HepG2 (cell line): ENCODE data around the gene TUBA1C.

Source experiments
- ELF4 ChIP-seq: sonication (generic); formaldehyde crosslinking; IDR thresholded peaks from 2 replicates; pipeline ENCODE4 v1.5.0; 2020; ENCODE audit warnings: missing genetic modification reagents, mild to moderate bottlenecking, moderate library complexity, borderline replicate concordance
- HDAC6 ChIP-seq: fragments of 200-600 bp; sonication (generic); IDR thresholded peaks from 2 replicates; pipeline ENCODE4 v1.7.0; 2017; ENCODE audit warnings: mild to moderate bottlenecking, antibody characterized with exemption, low read length, low read depth
- MAZ ChIP-seq, 2 experiments: sonication (generic) in 1 of 2; formaldehyde crosslinking in 1 of 2; IDR thresholded peaks; 2 replicates each; pipeline versions ENCODE4 v1.5.0 to v1.6.1; 2012 to 2020; ENCODE audit warnings: low read depth in 2 of 2, mild to moderate bottlenecking in 2 of 2, borderline replicate concordance in 1 of 2, improper control_type of control experiment in 1 of 2, low read length in 1 of 2, missing genetic modification reagents in 1 of 2, moderate library complexity in 1 of 2
- NCOA5 ChIP-seq: sonication (generic); formaldehyde crosslinking; IDR thresholded peaks from 2 replicates; pipeline ENCODE4 v1.4.0; 2020; ENCODE audit warnings: missing genetic modification reagents
- NFIC ChIP-seq: IDR thresholded peaks from 2 replicates; pipeline ENCODE4 v1.6.1; 2012; ENCODE audit warnings: mild to moderate bottlenecking, low read length, inconsistent platforms
- TBX2 ChIP-seq: sonication (generic); formaldehyde crosslinking; IDR thresholded peaks from 2 replicates; pipeline ENCODE4 v1.5.0; 2020; ENCODE audit warnings: missing genetic modification reagents, mild to moderate bottlenecking, borderline replicate concordance
- ZNF224 ChIP-seq: sonication (generic); formaldehyde crosslinking; IDR thresholded peaks from 2 replicates; pipeline ENCODE4 v1.5.0; 2020; ENCODE audit warnings: mild to moderate bottlenecking, missing genetic modification reagents
- TF ChIP-seq, protein P1 (sequence below): sonication (generic); formaldehyde crosslinking; IDR thresholded peaks from 2 replicates; pipeline ENCODE4 v1.5.0; 2020; ENCODE audit warnings: mild to moderate bottlenecking, missing genetic modification reagents, moderate library complexity
- TF ChIP-seq, protein P2 (sequence below): sonication (generic); formaldehyde crosslinking; IDR thresholded peaks from 2 replicates; pipeline ENCODE4 v1.4.0; 2020; ENCODE audit warnings: missing genetic modification reagents

DNA sequence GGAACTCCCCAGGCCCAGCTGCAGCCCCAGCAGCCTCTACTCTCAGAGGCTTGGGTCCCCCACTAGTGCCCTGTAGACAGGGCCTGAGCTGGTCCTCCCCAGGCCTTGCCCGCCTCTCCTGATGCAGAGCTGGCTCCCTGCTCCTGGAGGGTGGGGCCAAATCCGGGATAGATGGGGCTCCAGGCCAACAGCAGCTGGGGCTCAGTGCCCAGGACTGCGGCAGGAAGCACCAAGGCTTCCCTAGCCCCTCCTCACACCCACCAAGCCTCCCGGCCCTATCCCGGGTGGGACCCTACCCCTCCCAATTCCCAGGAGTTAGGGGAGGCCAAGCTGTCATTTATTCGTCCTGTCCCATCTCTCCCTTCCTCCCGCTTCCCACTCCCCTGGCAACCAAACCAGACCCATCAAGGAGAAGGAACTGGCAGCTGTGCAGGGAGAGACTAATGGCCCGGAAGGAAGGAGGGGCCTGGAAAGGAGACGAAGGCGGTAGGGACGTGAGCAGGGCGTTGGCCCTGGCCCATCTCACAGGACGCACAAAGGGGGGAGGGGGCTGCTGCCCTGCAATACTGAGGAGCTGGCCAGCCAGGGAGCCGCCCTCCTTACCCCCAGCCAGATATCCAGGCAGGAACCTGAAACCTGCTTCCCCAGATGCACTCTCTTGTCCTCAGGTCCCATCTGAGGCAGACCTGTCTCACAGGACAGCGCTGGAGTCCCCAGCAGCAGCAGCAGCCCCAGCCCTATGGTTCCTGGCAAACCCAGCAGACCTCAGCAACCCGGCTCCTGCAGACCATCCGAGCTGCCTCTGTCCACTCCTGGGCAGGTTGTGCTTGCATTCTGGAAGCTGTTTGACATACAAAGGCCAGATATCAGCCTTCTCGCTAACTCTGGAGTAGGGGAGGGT, 28.4 kb downstream of the TUBA1C start:
- TF ChIP-seq HDAC6 (no peak), NFIC (no peak), TBX2 (CRISPR knock-in tag) (no peak), ZNF224 (CRISPR knock-in tag) (no peak), ELF4 (CRISPR knock-in tag) (no peak), MAZ (IDR thresholded peaks at IDR 0.05; ENCODE audit: borderline replicate concordance, low read depth, low read length) (no peak), MAZ (CRISPR knock-in tag; IDR thresholded peaks at IDR 0.05; ENCODE audit: low read depth) (no peak), NCOA5 (CRISPR knock-in tag) (no peak)
- TF ChIP-seq, protein P1, sequence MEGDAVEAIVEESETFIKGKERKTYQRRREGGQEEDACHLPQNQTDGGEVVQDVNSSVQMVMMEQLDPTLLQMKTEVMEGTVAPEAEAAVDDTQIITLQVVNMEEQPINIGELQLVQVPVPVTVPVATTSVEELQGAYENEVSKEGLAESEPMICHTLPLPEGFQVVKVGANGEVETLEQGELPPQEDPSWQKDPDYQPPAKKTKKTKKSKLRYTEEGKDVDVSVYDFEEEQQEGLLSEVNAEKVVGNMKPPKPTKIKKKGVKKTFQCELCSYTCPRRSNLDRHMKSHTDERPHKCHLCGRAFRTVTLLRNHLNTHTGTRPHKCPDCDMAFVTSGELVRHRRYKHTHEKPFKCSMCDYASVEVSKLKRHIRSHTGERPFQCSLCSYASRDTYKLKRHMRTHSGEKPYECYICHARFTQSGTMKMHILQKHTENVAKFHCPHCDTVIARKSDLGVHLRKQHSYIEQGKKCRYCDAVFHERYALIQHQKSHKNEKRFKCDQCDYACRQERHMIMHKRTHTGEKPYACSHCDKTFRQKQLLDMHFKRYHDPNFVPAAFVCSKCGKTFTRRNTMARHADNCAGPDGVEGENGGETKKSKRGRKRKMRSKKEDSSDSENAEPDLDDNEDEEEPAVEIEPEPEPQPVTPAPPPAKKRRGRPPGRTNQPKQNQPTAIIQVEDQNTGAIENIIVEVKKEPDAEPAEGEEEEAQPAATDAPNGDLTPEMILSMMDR (CRISPR knock-in tag), result no peak
- TF ChIP-seq, protein P2, sequence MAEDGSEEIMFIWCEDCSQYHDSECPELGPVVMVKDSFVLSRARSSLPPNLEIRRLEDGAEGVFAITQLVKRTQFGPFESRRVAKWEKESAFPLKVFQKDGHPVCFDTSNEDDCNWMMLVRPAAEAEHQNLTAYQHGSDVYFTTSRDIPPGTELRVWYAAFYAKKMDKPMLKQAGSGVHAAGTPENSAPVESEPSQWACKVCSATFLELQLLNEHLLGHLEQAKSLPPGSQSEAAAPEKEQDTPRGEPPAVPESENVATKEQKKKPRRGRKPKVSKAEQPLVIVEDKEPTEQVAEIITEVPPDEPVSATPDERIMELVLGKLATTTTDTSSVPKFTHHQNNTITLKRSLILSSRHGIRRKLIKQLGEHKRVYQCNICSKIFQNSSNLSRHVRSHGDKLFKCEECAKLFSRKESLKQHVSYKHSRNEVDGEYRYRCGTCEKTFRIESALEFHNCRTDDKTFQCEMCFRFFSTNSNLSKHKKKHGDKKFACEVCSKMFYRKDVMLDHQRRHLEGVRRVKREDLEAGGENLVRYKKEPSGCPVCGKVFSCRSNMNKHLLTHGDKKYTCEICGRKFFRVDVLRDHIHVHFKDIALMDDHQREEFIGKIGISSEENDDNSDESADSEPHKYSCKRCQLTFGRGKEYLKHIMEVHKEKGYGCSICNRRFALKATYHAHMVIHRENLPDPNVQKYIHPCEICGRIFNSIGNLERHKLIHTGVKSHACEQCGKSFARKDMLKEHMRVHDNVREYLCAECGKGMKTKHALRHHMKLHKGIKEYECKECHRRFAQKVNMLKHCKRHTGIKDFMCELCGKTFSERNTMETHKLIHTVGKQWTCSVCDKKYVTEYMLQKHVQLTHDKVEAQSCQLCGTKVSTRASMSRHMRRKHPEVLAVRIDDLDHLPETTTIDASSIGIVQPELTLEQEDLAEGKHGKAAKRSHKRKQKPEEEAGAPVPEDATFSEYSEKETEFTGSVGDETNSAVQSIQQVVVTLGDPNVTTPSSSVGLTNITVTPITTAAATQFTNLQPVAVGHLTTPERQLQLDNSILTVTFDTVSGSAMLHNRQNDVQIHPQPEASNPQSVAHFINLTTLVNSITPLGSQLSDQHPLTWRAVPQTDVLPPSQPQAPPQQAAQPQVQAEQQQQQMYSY (CRISPR knock-in tag), result no peak
